ENCODE results near the gene JMJD1C.
"Not testable (repeated sequence)": the region's sequence is repeated elsewhere in the genome, so short reads cannot be mapped to it uniquely, and the experiment has no call there.

The JMJD1C gene

GRCh38 chr10:63286340-63286739, 179.4 kb downstream of the JMJD1C start:
- Histone ChIP-seq H2BK15ac (ENCODE audit: low read length) (no peak overlapping the region), H3K14ac (ENCODE audit: low read length) (no peak overlapping the region), H3K4me3 (ENCODE audit: low read length in 2 of 2) (no peak overlapping the region), H3K4me1 (ENCODE audit: control insufficient read depth in 2 of 2, insufficient read depth in 1 of 2, low read depth in 1 of 2, low read length in 2 of 2) (no peaks in the 10 kb centered on the region), H3K36me3 (replicated peaks in 1 of 2; ENCODE audit: control insufficient read depth in 2 of 2, insufficient read depth in 2 of 2, low read length in 2 of 2) (no peaks in the 10 kb centered on the region), H2AK5ac (ENCODE audit: low read depth, low read length) (no peak overlapping the region), H3K79me1 (ENCODE audit: low read depth, low read length) (peaks cover 1% of the 10 kb centered on the region), H3K4me2 (ENCODE audit: insufficient read depth, low read length, poor library complexity, severe bottlenecking) (no peak overlapping the region), H3K23ac (ENCODE audit: low read depth, low read length, poor library complexity) (no peak overlapping the region), H4K8ac (ENCODE audit: low read depth, low read length) (no peak overlapping the region), H3K18ac (ENCODE audit: low read length) (no peak overlapping the region), H3K4ac (ENCODE audit: low read length) (no peak overlapping the region), H3K9ac (ENCODE audit: low read depth, low read length, poor library complexity) (no peak overlapping the region), H2BK120ac (ENCODE audit: low read depth, low read length) (no peak overlapping the region), H3K27me3 (ENCODE audit: control insufficient read depth in 3 of 3, insufficient read depth in 3 of 3, low read depth in 1 of 3, low read length in 3 of 3) (no peaks in the 10 kb centered on the region), H2BK12ac (ENCODE audit: low read length) (no peak overlapping the region), H2BK5ac (ENCODE audit: low read length) (no peak overlapping the region), H3K27ac (replicated peaks; ENCODE audit: low read length) (no peak overlapping the region), H3K9me3 (replicated peaks in 1 of 2; ENCODE audit: control insufficient read depth in 2 of 2, insufficient read depth in 1 of 2, low read depth in 1 of 2, low read length in 2 of 2) (no peaks in the 10 kb centered on the region), H4K91ac (ENCODE audit: low read depth, low read length, poor library complexity) (no peak overlapping the region), H2AFZ (ENCODE audit: low read length) (no peak overlapping the region)
- no peak for DNase-seq (ENCODE audit: low spot score)
- no CpG with 5 or more reads among the region's 5 CpGs for WGBS, 2 donors (ENCODE audit: extremely low coverage in 2 of 2, insufficient read length in 2 of 2, insufficient replicate concordance in 1 of 2)

- not testable (repeated sequence) for H3K36me3 ChIP-seq (replicated peaks in 1 of 2; ENCODE audit: control insufficient read depth in 2 of 2, insufficient read depth in 2 of 2, low read length in 2 of 2); H2BK15ac ChIP-seq (ENCODE audit: low read length); H4K8ac ChIP-seq (ENCODE audit: low read depth, low read length); H3K9ac ChIP-seq (ENCODE audit: low read depth, low read length, poor library complexity); H2BK120ac ChIP-seq (ENCODE audit: low read depth, low read length); H3K18ac ChIP-seq (ENCODE audit: low read length); H4K91ac ChIP-seq (ENCODE audit: low read depth, low read length, poor library complexity); H2AK5ac ChIP-seq (ENCODE audit: low read depth, low read length); H3K27ac ChIP-seq (replicated peaks; ENCODE audit: low read length); H3K79me1 ChIP-seq (ENCODE audit: low read depth, low read length); H3K4me3 ChIP-seq (ENCODE audit: low read length in 2 of 2); H3K4me2 ChIP-seq (ENCODE audit: insufficient read depth, low read length, poor library complexity, severe bottlenecking); H3K4ac ChIP-seq (ENCODE audit: low read length); H2BK12ac ChIP-seq (ENCODE audit: low read length); H3K27me3 ChIP-seq (ENCODE audit: control insufficient read depth in 3 of 3, insufficient read depth in 3 of 3, low read depth in 1 of 3, low read length in 3 of 3); H3K4me1 ChIP-seq (ENCODE audit: control insufficient read depth in 2 of 2, insufficient read depth in 1 of 2, low read depth in 1 of 2, low read length in 2 of 2); H3K9me3 ChIP-seq (replicated peaks in 1 of 2; ENCODE audit: control insufficient read depth in 2 of 2, insufficient read depth in 1 of 2, low read depth in 1 of 2, low read length in 2 of 2); H3K14ac ChIP-seq (ENCODE audit: low read length); H3K23ac ChIP-seq (ENCODE audit: low read depth, low read length, poor library complexity); DNase-seq (ENCODE audit: low spot score); H2BK5ac ChIP-seq (ENCODE audit: low read length); H2AFZ ChIP-seq (ENCODE audit: low read length)
- no CpG with 5 or more reads among the region's 6 CpGs for WGBS, 2 donors (ENCODE audit: extremely low coverage in 2 of 2, insufficient read length in 2 of 2, insufficient replicate concordance in 1 of 2)
Observed at GRCh38 chr10:63283901-63284300, 181.9 kb downstream of the JMJD1C start.

GRCh38 chr10:63283093-63283492, 182.7 kb downstream of the JMJD1C start:
- H3K36me3 ChIP-seq (replicated peaks in 1 of 2; ENCODE audit: control insufficient read depth in 2 of 2, insufficient read depth in 2 of 2, low read length in 2 of 2): peaks cover 0 to 3% of the 10 kb centered on the region in 2 donors
- no peak overlapping the region for H4K8ac ChIP-seq (ENCODE audit: low read depth, low read length)
- H3K27ac ChIP-seq (replicated peaks; ENCODE audit: low read length): no peak overlapping the region
- no peak overlapping the region for H3K4me3 ChIP-seq (ENCODE audit: low read length in 2 of 2)
- no peak overlapping the region for H3K9ac ChIP-seq (ENCODE audit: low read depth, low read length, poor library complexity)
- H2AFZ ChIP-seq (ENCODE audit: low read length): no peak overlapping the region
- WGBS, 2 donors (ENCODE audit: extremely low coverage in 2 of 2, insufficient read length in 2 of 2, insufficient replicate concordance in 1 of 2): no CpG with 5 or more reads among the region's 2 CpGs
- H3K4me1 ChIP-seq (ENCODE audit: control insufficient read depth in 2 of 2, insufficient read depth in 1 of 2, low read depth in 1 of 2, low read length in 2 of 2): no peaks in the 10 kb centered on the region
- no peak overlapping the region for H2BK15ac ChIP-seq (ENCODE audit: low read length)
- no peak for DNase-seq (ENCODE audit: low spot score)
- no peak overlapping the region for H3K18ac ChIP-seq (ENCODE audit: low read length)
- no peak overlapping the region for H2BK5ac ChIP-seq (ENCODE audit: low read length)
- H3K4ac ChIP-seq (ENCODE audit: low read length): no peak overlapping the region
- no peaks in the 10 kb centered on the region for H3K27me3 ChIP-seq (ENCODE audit: control insufficient read depth in 3 of 3, insufficient read depth in 3 of 3, low read depth in 1 of 3, low read length in 3 of 3)
- H2AK5ac ChIP-seq (ENCODE audit: low read depth, low read length): no peak overlapping the region
- no peak overlapping the region for H3K14ac ChIP-seq (ENCODE audit: low read length)
- no peaks in the 10 kb centered on the region for H3K9me3 ChIP-seq (replicated peaks in 1 of 2; ENCODE audit: control insufficient read depth in 2 of 2, insufficient read depth in 1 of 2, low read depth in 1 of 2, low read length in 2 of 2)
- peaks cover 2% of the 10 kb centered on the region for H3K79me1 ChIP-seq (ENCODE audit: low read depth, low read length)
- no peak overlapping the region for H2BK12ac ChIP-seq (ENCODE audit: low read length)
- no peak overlapping the region for H3K23ac ChIP-seq (ENCODE audit: low read depth, low read length, poor library complexity)
- no peak overlapping the region for H3K4me2 ChIP-seq (ENCODE audit: insufficient read depth, low read length, poor library complexity, severe bottlenecking)
- no peak overlapping the region for H4K91ac ChIP-seq (ENCODE audit: low read depth, low read length, poor library complexity)
- H2BK120ac ChIP-seq (ENCODE audit: low read depth, low read length): no peak overlapping the region

- Histone ChIP-seq H3K14ac (ENCODE audit: low read length) (no peak overlapping the region), H4K8ac (ENCODE audit: low read depth, low read length) (no peak overlapping the region), H2AK5ac (ENCODE audit: low read depth, low read length) (no peak overlapping the region), H3K4me2 (ENCODE audit: insufficient read depth, low read length, poor library complexity, severe bottlenecking) (no peak overlapping the region), H2BK15ac (ENCODE audit: low read length) (no peak overlapping the region), H4K91ac (ENCODE audit: low read depth, low read length, poor library complexity) (no peak overlapping the region), H3K36me3 (replicated peaks in 1 of 2; ENCODE audit: control insufficient read depth in 2 of 2, insufficient read depth in 2 of 2, low read length in 2 of 2) (peaks cover 0 to 3% of the 10 kb centered on the region in 2 donors), H3K27ac (replicated peaks; ENCODE audit: low read length) (no peak overlapping the region), H2AFZ (ENCODE audit: low read length) (no peak overlapping the region), H2BK12ac (ENCODE audit: low read length) (no peak overlapping the region), H2BK120ac (ENCODE audit: low read depth, low read length) (no peak overlapping the region), H3K4ac (ENCODE audit: low read length) (no peak overlapping the region), H3K9ac (ENCODE audit: low read depth, low read length, poor library complexity) (no peak overlapping the region), H3K27me3 (ENCODE audit: control insufficient read depth in 3 of 3, insufficient read depth in 3 of 3, low read depth in 1 of 3, low read length in 3 of 3) (no peaks in the 10 kb centered on the region), H3K9me3 (replicated peaks in 1 of 2; ENCODE audit: control insufficient read depth in 2 of 2, insufficient read depth in 1 of 2, low read depth in 1 of 2, low read length in 2 of 2) (no peaks in the 10 kb centered on the region), H3K23ac (ENCODE audit: low read depth, low read length, poor library complexity) (no peak overlapping the region), H2BK5ac (ENCODE audit: low read length) (no peak overlapping the region), H3K79me1 (ENCODE audit: low read depth, low read length) (peaks cover 2% of the 10 kb centered on the region), H3K18ac (ENCODE audit: low read length) (no peak overlapping the region), H3K4me1 (ENCODE audit: control insufficient read depth in 2 of 2, insufficient read depth in 1 of 2, low read depth in 1 of 2, low read length in 2 of 2) (no peaks in the 10 kb centered on the region), H3K4me3 (ENCODE audit: low read length in 2 of 2) (no peak overlapping the region)
- no peak for DNase-seq (ENCODE audit: low spot score)
- WGBS, 2 donors (ENCODE audit: extremely low coverage in 2 of 2, insufficient read length in 2 of 2, insufficient replicate concordance in 1 of 2): no CpG with 5 or more reads among the region's 3 CpGs
Observed at GRCh38 chr10:63281967-63282366, 183.8 kb downstream of the JMJD1C start.

All from neuronal stem cell (in vitro differentiated cells).